Loucy (cell line): ENCODE results near the gene MEIOC.
"Not testable (repeated sequence)": the region's sequence is repeated elsewhere in the genome, so short reads cannot be mapped to it uniquely, and the experiment has no call there.

Experiments
- H2AFZ ChIP-seq: fragments of 200-600 bp; sonication (generic); 2 replicates; pipeline ENCODE4 v1.6.0; 2016; ENCODE audit warnings: antibody characterized with exemption, mild to moderate bottlenecking, low read length, moderate library complexity
- H3F3A ChIP-seq: fragments of 200-600 bp; 2 replicates; pipeline ENCODE4 v1.6.0; 2016; ENCODE audit warnings: antibody characterized with exemption, low read depth, mild to moderate bottlenecking
- H3K27me3 ChIP-seq: fragments of 200-600 bp; sonication (generic); 2 replicates; pipeline ENCODE4 v1.6.1; 2014; ENCODE audit warnings: low read length, mild to moderate bottlenecking; ENCODE audit not compliant: insufficient read depth, poor library complexity, severe bottlenecking
- H3K36me3 ChIP-seq: fragments of 200-600 bp; sonication (generic); 2 replicates; pipeline ENCODE4 v1.6.1; 2016; ENCODE audit warnings: low read length; ENCODE audit not compliant: insufficient read depth
- H3K4me1 ChIP-seq: fragments of 200-600 bp; sonication (generic); 2 replicates; pipeline ENCODE4 v1.5.1; 2014; ENCODE audit warnings: low read length, mild to moderate bottlenecking; ENCODE audit not compliant: insufficient read depth, poor library complexity, severe bottlenecking
- H3K4me2 ChIP-seq: fragments of 200-600 bp; sonication (generic); 2 replicates; pipeline ENCODE4 v1.6.0; 2014; ENCODE audit warnings: antibody characterized with exemption, low read length, low read depth, mild to moderate bottlenecking; ENCODE audit not compliant: poor library complexity, severe bottlenecking
- H3K4me3 ChIP-seq: fragments of 200-600 bp; sonication (generic); 2 replicates; pipeline ENCODE4 v1.5.1; 2014; ENCODE audit warnings: low read length, mild to moderate bottlenecking, mixed read lengths; ENCODE audit not compliant: poor library complexity, severe bottlenecking
- H3K79me2 ChIP-seq: fragments of 200-600 bp; sonication (generic); 2 replicates; pipeline ENCODE4 v1.6.1; 2014; ENCODE audit warnings: low read length; ENCODE audit not compliant: insufficient read depth
- H3K9ac ChIP-seq: fragments of 200-600 bp; sonication (generic); 2 replicates; pipeline ENCODE4 v1.6.0; 2014; ENCODE audit warnings: mild to moderate bottlenecking, low read depth, low read length, moderate library complexity; ENCODE audit not compliant: poor library complexity, severe bottlenecking
- H3K9me2 ChIP-seq: fragments of 200-600 bp; sonication (generic); replicated peaks from 2 replicates; pipeline ENCODE4 v1.6.1; 2016; ENCODE audit warnings: low read depth, low read length, mixed read lengths
- H3K9me3 ChIP-seq: fragments of 200-600 bp; sonication (generic); 2 replicates; pipeline ENCODE4 v1.6.1; 2014; ENCODE audit warnings: mild to moderate bottlenecking, antibody characterized with exemption, low read length, low read depth; ENCODE audit not compliant: insufficient read depth
- H4K20me1 ChIP-seq: fragments of 200-600 bp; sonication (generic); 2 replicates; pipeline ENCODE4 v1.6.0; 2014; ENCODE audit warnings: antibody characterized with exemption, low read length, mild to moderate bottlenecking; ENCODE audit not compliant: insufficient read depth, poor library complexity, severe bottlenecking
- CTCF ChIP-seq: fragments of 200-600 bp; sonication (generic); conservative IDR thresholded peaks from 2 replicates; pipeline ENCODE4 v1.5.1; 2014; ENCODE audit warnings: mild to moderate bottlenecking, antibody characterized with exemption, low read length
- EZH2phosphoT487 ChIP-seq: fragments of 200-600 bp; IDR thresholded peaks from 2 replicates; pipeline ENCODE4 v1.6.1; 2018; ENCODE audit warnings: antibody characterized with exemption, mild to moderate bottlenecking, moderate library complexity, borderline replicate concordance

MEIOC gene

GRCh38 chr17:44673893-44674292, 17.6 kb downstream of the MEIOC start:
- Histone ChIP-seq H3K27me3 (no peaks in the 10 kb centered on the region), H3K4me2 (no peak overlapping the region), H3K9ac (no peak overlapping the region), H3K9me3 (no peaks in the 10 kb centered on the region), H2AFZ (no peak overlapping the region), H3K4me1 (no peaks in the 10 kb centered on the region), H3F3A (no peaks in the 10 kb centered on the region), H3K4me3 (no peak overlapping the region), H3K79me2 (no peaks in the 10 kb centered on the region), H4K20me1 (no peaks in the 10 kb centered on the region), H3K9me2 (no peaks in the 10 kb centered on the region), H3K36me3 (peaks cover 5% of the 10 kb centered on the region; the same call in 1 of the 2 replicates)
- TF ChIP-seq EZH2phosphoT487 (no peak), CTCF (no peak)

GRCh38 chr17:44677136-44677535, 20.9 kb downstream of the MEIOC start:
- no peak overlapping the region for H3K4me3 ChIP-seq
- H3K9ac ChIP-seq = no peak overlapping the region
- no peaks in the 10 kb centered on the region for H3K27me3 ChIP-seq

GRCh38 chr17:44683303-44683702, 27.0 kb downstream of the MEIOC start:
- not testable (repeated sequence) for H3K9me2 ChIP-seq, H3K9me3 ChIP-seq, H3K4me2 ChIP-seq, H3K4me1 ChIP-seq, H4K20me1 ChIP-seq, H3K9ac ChIP-seq, H2AFZ ChIP-seq, H3K27me3 ChIP-seq, H3K4me3 ChIP-seq, H3F3A ChIP-seq
- H3K79me2 ChIP-seq = peaks cover 16% of the 10 kb centered on the region
- H3K36me3 ChIP-seq = peaks cover 36% of the 10 kb centered on the region; the same call in 1 of the 2 replicates

More at GRCh38 chr17:44677136-44677535, 20.9 kb downstream of the MEIOC start:
- Histone ChIP-seq H4K20me1 (no peaks in the 10 kb centered on the region), H3K9me2 (no peaks in the 10 kb centered on the region), H3K9me3 (no peaks in the 10 kb centered on the region), H2AFZ (no peak overlapping the region), H3F3A (no peaks in the 10 kb centered on the region), H3K4me1 (no peaks in the 10 kb centered on the region), H3K79me2 (no peaks in the 10 kb centered on the region), H3K36me3 (peaks cover 21% of the 10 kb centered on the region; the same call in 1 of the 2 replicates), H3K4me2 (no peak overlapping the region)
- TF ChIP-seq EZH2phosphoT487 (no peak), CTCF (no peak)

- peak overlapping the region; percentile 31 for H3K4me2 ChIP-seq
- peaks cover 13% of the 10 kb centered on the region for H3K4me1 ChIP-seq
- no peak for TF ChIP-seq CTCF
- TF ChIP-seq EZH2phosphoT487 = no peak
Observed at GRCh38 chr17:44687756-44688155, 31.5 kb downstream of the MEIOC start.

More at GRCh38 chr17:44687756-44688155, 31.5 kb downstream of the MEIOC start:
- Histone ChIP-seq H3K4me3 (peak overlapping the region; percentile 31), H3F3A (no peaks in the 10 kb centered on the region), H3K9me2 (no peaks in the 10 kb centered on the region), H3K27me3 (no peaks in the 10 kb centered on the region), H3K79me2 (peaks cover 33% of the 10 kb centered on the region), H4K20me1 (no peaks in the 10 kb centered on the region), H2AFZ (no peak overlapping the region), H3K9ac (no peak overlapping the region), H3K9me3 (no peaks in the 10 kb centered on the region), H3K36me3 (peaks cover 11% of the 10 kb centered on the region; the same call in 1 of the 2 replicates)
